AG04449 (cell line): ENCODE data around the gene RPUSD4.

Source experiments
- CTCF ChIA-PET: fragments of 350-600 bp; formaldehyde crosslinking; extraction: SDS; loops from one replicate; lab custom pipeline; 2021; ENCODE audit warnings: antibody characterized with exemption; lab: Yijun Ruan, JAX
- POLR2A ChIA-PET: fragments of 400-600, 350-600 bp; formaldehyde crosslinking; extraction: SDS; loops from one replicate; lab custom pipeline; 2020; ENCODE audit warnings: antibody characterized with exemption, inconsistent platforms; lab: Yijun Ruan, JAX
- DNase-seq: peaks from one replicate; pipeline ENCODE4 v3.0.0-alpha.2; 2010; ENCODE audit warnings: low read depth, low spot score
- H3K4me3 ChIP-seq: 2 replicates; pipeline ENCODE4 v1.5.1; 2011; ENCODE audit warnings: low read depth, mild to moderate bottlenecking, control low read depth, low read length
- CTCF ChIP-seq: IDR thresholded peaks from one replicate; pipeline ENCODE4 v1.5.1; 2011; ENCODE audit warnings: mild to moderate bottlenecking, moderate library complexity, low read length, control low read depth, inconsistent platforms; ENCODE audit not compliant: insufficient read depth; ENCODE audit errors: missing control alignments

The RPUSD4 gene

GRCh38 chr11:126172596-126173038, 38.8 kb downstream of the RPUSD4 start:
- no peak overlapping the region for H3K4me3 ChIP-seq
- POLR2A ChIA-PET = no interaction called here
- peak; percentile 47 for DNase-seq
- no peak for TF ChIP-seq CTCF
- CTCF ChIA-PET = no interaction called here

- no peak for DNase-seq
- CTCF ChIA-PET = no interaction called here
- POLR2A ChIA-PET = no interaction called here
- no peak for TF ChIP-seq CTCF
- H3K4me3 ChIP-seq = no peak overlapping the region
Observed at GRCh38 chr11:126169291-126169690, 42.2 kb downstream of the RPUSD4 start.

- ChIA-PET CTCF (no interaction called here), POLR2A (no interaction called here)
- H3K4me3 ChIP-seq = no peak overlapping the region
- no peak for TF ChIP-seq CTCF
- no peak for DNase-seq
Observed at GRCh38 chr11:126167488-126167887, 44.0 kb downstream of the RPUSD4 start.

- DNase-seq = no peak
- ChIA-PET CTCF (no interaction called here), POLR2A (no interaction called here)
Observed at GRCh38 chr11:126166413-126166812, 45.0 kb downstream of the RPUSD4 start.

GRCh38 chr11:126165757-126166156, 45.7 kb downstream of the RPUSD4 start:
- POLR2A ChIA-PET = no interaction called here
- CTCF ChIA-PET = no interaction called here
- TF ChIP-seq CTCF = no peak
- DNase-seq = no peak
- H3K4me3 ChIP-seq = no peak overlapping the region

More at GRCh38 chr11:126166413-126166812, 45.0 kb downstream of the RPUSD4 start:
- no peak overlapping the region for H3K4me3 ChIP-seq
- TF ChIP-seq CTCF = no peak

- H3K4me3 ChIP-seq = no peak overlapping the region
- POLR2A ChIA-PET = no interaction called here
- no peak for TF ChIP-seq CTCF
- no peak for DNase-seq
- CTCF ChIA-PET = no interaction called here
Observed at GRCh38 chr11:126165311-126165720, 46.1 kb downstream of the RPUSD4 start.
